AG04449 (cell line): ENCODE results near the gene POLDIP2.

Source experiments
- CTCF ChIA-PET: fragments of 350-600 bp; formaldehyde crosslinking; extraction: SDS; loops from one replicate; lab custom pipeline; 2021; ENCODE audit warnings: antibody characterized with exemption; lab: Yijun Ruan, JAX
- POLR2A ChIA-PET: fragments of 400-600, 350-600 bp; formaldehyde crosslinking; extraction: SDS; loops from one replicate; lab custom pipeline; 2020; ENCODE audit warnings: antibody characterized with exemption, inconsistent platforms; lab: Yijun Ruan, JAX
- DNase-seq: peaks from one replicate; pipeline ENCODE4 v3.0.0-alpha.2; 2010; ENCODE audit warnings: low read depth, low spot score
- H3K4me3 ChIP-seq: 2 replicates; pipeline ENCODE4 v1.5.1; 2011; ENCODE audit warnings: low read depth, mild to moderate bottlenecking, control low read depth, low read length
- TF ChIP-seq, protein P1 (sequence below): IDR thresholded peaks from one replicate; pipeline ENCODE4 v1.5.1; 2011; ENCODE audit warnings: mild to moderate bottlenecking, moderate library complexity, low read length, control low read depth, inconsistent platforms; ENCODE audit not compliant: insufficient read depth; ENCODE audit errors: missing control alignments

Gene POLDIP2

GRCh38 chr17:28348979-28349378 is 8.3 kb downstream of the POLDIP2 start:
- CTCF ChIA-PET: interaction anchor here (1.4 to 1.6 kb wide), 2 partner anchors 115 to 117 kb away, joined by 4 to 5 read pairs; no protein-coding TSS in a partner anchor
- no peak for DNase-seq
- TF ChIP-seq, protein P1, sequence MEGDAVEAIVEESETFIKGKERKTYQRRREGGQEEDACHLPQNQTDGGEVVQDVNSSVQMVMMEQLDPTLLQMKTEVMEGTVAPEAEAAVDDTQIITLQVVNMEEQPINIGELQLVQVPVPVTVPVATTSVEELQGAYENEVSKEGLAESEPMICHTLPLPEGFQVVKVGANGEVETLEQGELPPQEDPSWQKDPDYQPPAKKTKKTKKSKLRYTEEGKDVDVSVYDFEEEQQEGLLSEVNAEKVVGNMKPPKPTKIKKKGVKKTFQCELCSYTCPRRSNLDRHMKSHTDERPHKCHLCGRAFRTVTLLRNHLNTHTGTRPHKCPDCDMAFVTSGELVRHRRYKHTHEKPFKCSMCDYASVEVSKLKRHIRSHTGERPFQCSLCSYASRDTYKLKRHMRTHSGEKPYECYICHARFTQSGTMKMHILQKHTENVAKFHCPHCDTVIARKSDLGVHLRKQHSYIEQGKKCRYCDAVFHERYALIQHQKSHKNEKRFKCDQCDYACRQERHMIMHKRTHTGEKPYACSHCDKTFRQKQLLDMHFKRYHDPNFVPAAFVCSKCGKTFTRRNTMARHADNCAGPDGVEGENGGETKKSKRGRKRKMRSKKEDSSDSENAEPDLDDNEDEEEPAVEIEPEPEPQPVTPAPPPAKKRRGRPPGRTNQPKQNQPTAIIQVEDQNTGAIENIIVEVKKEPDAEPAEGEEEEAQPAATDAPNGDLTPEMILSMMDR: no peak
- POLR2A ChIA-PET: interaction anchor here (3.2 kb wide), 1 partner anchor 8 kb away, joined by 20 read pairs; the partner anchor contains the start of gene POLDIP2
- no peak overlapping the region for H3K4me3 ChIP-seq

- H3K4me3 ChIP-seq: no peak overlapping the region
- DNase-seq: peak; percentile 78
- TF ChIP-seq, protein P1: no peak
- ChIA-PET POLR2A (interaction anchor here (1.0 to 5.5 kb wide), 5 partner anchors 8 to 17 kb away, joined by 3 to 55 read pairs (median 6); partner anchors contain the start of genes IFT20, POLDIP2, SEBOX and TNFAIP1), CTCF (interaction anchor here (1.7 to 3.3 kb wide), 4 partner anchors 9 to 113 kb away, joined by 5 to 20 read pairs (median 10); partner anchors contain the start of genes IFT20, POLDIP2 and TNFAIP1)
Observed at GRCh38 chr17:28347261-28347891, 10.0 kb downstream of the POLDIP2 start.

GRCh38 chr17:28346746-28347246 is 10.5 kb downstream of the POLDIP2 start:
- TF ChIP-seq, protein P1: peak; percentile 20
- no peak overlapping the region for H3K4me3 ChIP-seq
- ChIA-PET CTCF (interaction anchor here (1.3 to 3.3 kb wide), 6 partner anchors 9 to 113 kb away, joined by 3 to 20 read pairs (median 10); partner anchors contain the start of genes IFT20, POLDIP2 and TNFAIP1), POLR2A (interaction anchor here (1.0 to 5.5 kb wide), 6 partner anchors 8 to 18 kb away, joined by 3 to 55 read pairs (median 8); partner anchors contain the start of genes IFT20, POLDIP2, SEBOX and TNFAIP1)
- no peak for DNase-seq

DNA sequence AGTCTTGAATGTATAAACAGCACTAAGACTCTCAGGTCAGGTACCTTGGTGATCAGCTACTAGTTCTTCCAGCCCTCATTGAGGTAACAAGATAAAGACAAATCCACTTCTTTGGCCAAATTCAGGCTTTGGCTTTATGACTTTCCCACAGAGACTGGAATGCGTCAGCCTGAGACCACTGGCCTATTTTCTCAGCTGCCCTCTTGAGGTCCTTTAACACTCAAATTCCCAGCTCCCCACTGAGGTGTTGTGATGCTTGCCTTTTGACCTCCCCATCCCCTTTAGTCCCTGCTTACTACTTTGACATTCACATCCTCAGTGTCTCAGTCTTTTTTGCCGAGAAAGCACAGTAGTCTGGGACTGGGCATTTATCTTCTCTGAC is 11.1 kb downstream of the POLDIP2 start:
- no peak for DNase-seq
- ChIA-PET CTCF (interaction anchor here (0.9 to 3.3 kb wide), 7 partner anchors 8 to 115 kb away, joined by 3 to 20 read pairs (median 5); partner anchors contain the start of genes IFT20, POLDIP2 and TNFAIP1), POLR2A (interaction anchor here (1.8 to 5.5 kb wide), 3 partner anchors 9 to 11 kb away, joined by 5 to 55 read pairs (median 9); partner anchors contain the start of genes IFT20, POLDIP2 and TNFAIP1)
- TF ChIP-seq, protein P1: no peak
- no peak overlapping the region for H3K4me3 ChIP-seq

GRCh38 chr17:28345419-28346198 is 11.7 kb downstream of the POLDIP2 start:
- DNase-seq: no peak
- no peak overlapping the region for H3K4me3 ChIP-seq
- TF ChIP-seq, protein P1: no peak
- ChIA-PET POLR2A (interaction anchor here (1.8 to 5.5 kb wide), 3 partner anchors 10 to 12 kb away, joined by 5 to 55 read pairs (median 9); partner anchors contain the start of genes IFT20, POLDIP2 and TNFAIP1), CTCF (interaction anchor here (0.9 to 3.3 kb wide), 8 partner anchors 8 to 114 kb away, joined by 3 to 20 read pairs (median 4); partner anchors contain the start of genes IFT20, POLDIP2 and TNFAIP1)
